ENCODE data around the gene MTMR3. TPM values are rescaled to one million over a fixed set of nuclear protein-coding genes. Genes with fewer than 3 reads are reported as not detected.

The MTMR3 gene
- total RNA-seq, 1 experiment from 2014 or later, result 27.0 TPM

DNA sequence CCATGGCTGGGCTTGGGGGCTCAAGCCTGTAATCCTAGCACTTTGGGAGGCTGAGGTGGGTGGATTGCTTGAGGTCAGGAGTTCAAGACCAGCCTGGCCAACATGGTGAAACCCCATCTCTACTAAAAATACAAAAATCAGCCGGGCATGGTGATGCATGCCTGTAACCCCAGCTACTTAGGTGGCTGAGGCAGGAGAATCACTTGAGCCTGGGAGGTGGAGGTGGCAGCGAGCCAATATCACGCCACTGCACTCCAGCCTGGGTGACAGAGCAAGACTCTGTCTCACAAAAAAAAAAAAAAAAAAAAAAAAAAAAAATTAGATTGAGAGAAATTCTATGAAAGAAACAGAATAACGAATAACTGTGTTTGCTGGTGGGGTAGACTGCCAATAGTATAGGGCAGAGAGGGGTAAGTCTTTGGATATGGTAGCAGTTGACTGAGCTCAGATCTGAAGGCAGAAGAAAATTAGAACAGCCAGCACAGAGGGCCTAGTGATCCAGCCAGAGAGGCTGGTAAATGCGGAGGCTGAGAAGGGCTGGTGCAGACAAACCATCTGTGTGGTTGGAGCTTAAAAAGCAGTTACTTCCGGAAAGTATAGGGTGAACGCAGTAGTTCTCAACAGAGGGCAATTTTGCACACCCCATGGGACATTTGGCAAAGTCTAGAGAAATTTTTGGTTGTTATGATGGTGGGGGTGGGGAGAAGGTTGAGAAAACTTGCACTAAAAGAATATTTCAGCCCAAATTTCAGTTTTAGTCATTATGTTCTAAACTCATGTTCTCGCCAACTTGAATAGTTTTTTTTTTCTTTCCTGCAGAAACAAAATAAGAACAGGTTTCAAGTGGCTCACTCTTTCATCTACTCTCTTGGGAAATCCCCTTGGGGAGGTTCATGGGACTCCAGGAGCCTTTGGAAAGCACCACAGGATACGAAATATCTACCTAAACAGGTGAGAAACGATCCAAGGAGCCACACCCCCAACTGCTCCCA is 195.6 kb downstream of the MTMR3 start:
- Histone ChIP-seq H3K9me2 (ENCODE audit: insufficient read depth) (no peaks in the 10 kb centered on the region), H2AFZ (ENCODE audit: low read depth, low read length, poor library complexity, severe bottlenecking) (no peak overlapping the region), H4K20me1 (ENCODE audit: insufficient read depth) (no peaks in the 10 kb centered on the region), H3K36me3 (ENCODE audit: control insufficient read depth in 1 of 2, insufficient read depth in 2 of 2, low read length in 2 of 2) (no peaks in the 10 kb centered on the region), H3K4me1 (ENCODE audit: control insufficient read depth in 1 of 2, insufficient read depth in 2 of 2, low read length in 2 of 2) (no peaks in the 10 kb centered on the region), H3K9ac (ENCODE audit: low read length) (no peak overlapping the region), H3K4me3 (replicated peaks in 1 of 2; ENCODE audit: low read depth in 1 of 2, low read length in 2 of 2) (no peak overlapping the region), H3K27ac (ENCODE audit: low read depth, low read length) (no peak overlapping the region), H3K79me2 (ENCODE audit: insufficient read depth, low read length) (no peaks in the 10 kb centered on the region), H3K9me3 (ENCODE audit: control insufficient read depth in 1 of 2, insufficient read depth in 1 of 2, low read depth in 1 of 2, low read length in 2 of 2) (no peaks in the 10 kb centered on the region), H3K27me3 (ENCODE audit: insufficient read depth, low read length) (peaks cover 21% of the 10 kb centered on the region), H3K4me2 (ENCODE audit: low read length) (no peak overlapping the region)
- ATAC-seq (no peak), DNase-seq (ENCODE audit: low read depth, low spot score) (no peak)
- POLR2A ChIA-PET, result no interaction called here
- no TSS peak for BruUV-seq (replicated peaks)
- RAD21 ChIA-PET (ENCODE audit: low non-redundant PET in 1 of 2, low total read pairs in 2 of 2, uncharacterized antibody in 2 of 2, unreplicated experiment in 2 of 2), result interaction anchor here in 1 of 2 experiments (0.7 kb wide), 1 partner anchor 378 kb away, joined by 6 read pairs; no protein-coding TSS in a partner anchor
- TF ChIP-seq RAD21 (IDR thresholded peaks at IDR 0.05; ENCODE audit: low read depth) (no peak), SRF (IDR thresholded peaks at IDR 0.05; ENCODE audit: low read depth) (no peak), EGR1 (IDR thresholded peaks at IDR 0.05; ENCODE audit: low read depth) (no peak), FOSL1 (IDR thresholded peaks at IDR 0.05; ENCODE audit: low read depth) (no peak), ELF1 (IDR thresholded peaks at IDR 0.05; ENCODE audit: borderline replicate concordance, low read depth) (no peak), CEBPB (IDR thresholded peaks at IDR 0.05; ENCODE audit: low read depth) (no peak), EZH2 (IDR thresholded peaks at IDR 0.05) (no peak), CBX3 (IDR thresholded peaks at IDR 0.05; ENCODE audit: low read depth) (no peak), ZFX (IDR thresholded peaks at IDR 0.05) (no peak), SIN3A (IDR thresholded peaks at IDR 0.05; ENCODE audit: low read depth) (no peak)
- TF ChIP-seq, protein P1, sequence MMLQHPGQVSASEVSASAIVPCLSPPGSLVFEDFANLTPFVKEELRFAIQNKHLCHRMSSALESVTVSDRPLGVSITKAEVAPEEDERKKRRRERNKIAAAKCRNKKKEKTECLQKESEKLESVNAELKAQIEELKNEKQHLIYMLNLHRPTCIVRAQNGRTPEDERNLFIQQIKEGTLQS (IDR thresholded peaks at IDR 0.05), result no peak
- TF ChIP-seq, protein P2, sequence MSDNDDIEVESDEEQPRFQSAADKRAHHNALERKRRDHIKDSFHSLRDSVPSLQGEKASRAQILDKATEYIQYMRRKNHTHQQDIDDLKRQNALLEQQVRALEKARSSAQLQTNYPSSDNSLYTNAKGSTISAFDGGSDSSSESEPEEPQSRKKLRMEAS (IDR thresholded peaks at IDR 0.05), result no peak
- TF ChIP-seq, protein P3, sequence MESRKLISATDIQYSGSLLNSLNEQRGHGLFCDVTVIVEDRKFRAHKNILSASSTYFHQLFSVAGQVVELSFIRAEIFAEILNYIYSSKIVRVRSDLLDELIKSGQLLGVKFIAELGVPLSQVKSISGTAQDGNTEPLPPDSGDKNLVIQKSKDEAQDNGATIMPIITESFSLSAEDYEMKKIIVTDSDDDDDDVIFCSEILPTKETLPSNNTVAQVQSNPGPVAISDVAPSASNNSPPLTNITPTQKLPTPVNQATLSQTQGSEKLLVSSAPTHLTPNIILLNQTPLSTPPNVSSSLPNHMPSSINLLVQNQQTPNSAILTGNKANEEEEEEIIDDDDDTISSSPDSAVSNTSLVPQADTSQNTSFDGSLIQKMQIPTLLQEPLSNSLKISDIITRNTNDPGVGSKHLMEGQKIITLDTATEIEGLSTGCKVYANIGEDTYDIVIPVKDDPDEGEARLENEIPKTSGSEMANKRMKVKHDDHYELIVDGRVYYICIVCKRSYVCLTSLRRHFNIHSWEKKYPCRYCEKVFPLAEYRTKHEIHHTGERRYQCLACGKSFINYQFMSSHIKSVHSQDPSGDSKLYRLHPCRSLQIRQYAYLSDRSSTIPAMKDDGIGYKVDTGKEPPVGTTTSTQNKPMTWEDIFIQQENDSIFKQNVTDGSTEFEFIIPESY (IDR thresholded peaks at IDR 0.05; ENCODE audit: extremely low read depth, insufficient replicate concordance, low read length), result no peak
- CTCF ChIA-PET, result interaction anchor here (0.7 to 2.6 kb wide), 3 partner anchors 10 to 305 kb away, joined by 5 to 12 read pairs (median 5); no protein-coding TSS in a partner anchor
- intact Hi-C loops (cut with micrococcal nuclease), result no loop called here

Data from HCT116 (cell line).